Transverse colon (tissue), 4 donors: ENCODE data around the gene FRMD3. TPM values are rescaled to one million over a fixed set of nuclear protein-coding genes. Genes with fewer than 3 reads are reported as not detected.

Experiments used
- DNase-seq: peaks from one replicate; pipeline ENCODE4 v3.0.0-alpha.2; 2019
- H3K27ac ChIP-seq, 4 donors: fragments of 200-600 bp; sonication (generic); 2 replicates each; pipeline ENCODE4 v1.5.1; 2016 to 2018; ENCODE audit warnings: inconsistent platforms in 4 of 4
- H3K27me3 ChIP-seq: fragments of 200-600 bp; sonication (generic); 2 replicates; pipeline ENCODE4 v1.5.1; 2017; ENCODE audit warnings: inconsistent platforms
- H3K36me3 ChIP-seq, 4 donors: fragments of 200-600 bp; sonication (generic); 2 replicates each; pipeline ENCODE4 v1.5.1; 2017 to 2019; ENCODE audit warnings: inconsistent platforms in 4 of 4
- H3K4me1 ChIP-seq, 4 donors: fragments of 200-600 bp; sonication (generic); 2 replicates each; pipeline ENCODE4 v1.5.1; 2017 to 2020; ENCODE audit warnings: inconsistent platforms in 4 of 4
- H3K4me3 ChIP-seq, 4 donors: fragments of 200-600 bp; sonication (generic); 1 replicate in 1 of 4; 2 replicates in 3 of 4; pipeline versions ENCODE4 v1.5.1 to v1.6.1; 2017 to 2019; ENCODE audit warnings: inconsistent platforms in 4 of 4
- H3K9me3 ChIP-seq, 2 donors: fragments of 200-600 bp; sonication (generic); 2 replicates each; pipeline ENCODE4 v1.5.1; 2017 to 2019; ENCODE audit warnings: inconsistent platforms in 2 of 2
- CTCF ChIP-seq, 5 experiments: fragments of 200-600 bp in 3 of 5; fragments of 450-650 bp in 2 of 5; sonication (generic) in 3 of 5; IDR thresholded peaks; 1 replicate in 2 of 5; 2 replicates in 3 of 5; pipeline ENCODE4 v1.5.1; 2016 to 2017; ENCODE audit warnings: antibody characterized with exemption in 5 of 5, inconsistent platforms in 3 of 5, mild to moderate bottlenecking in 2 of 5, moderate library complexity in 1 of 5
- EP300 ChIP-seq: sonication (generic); formaldehyde crosslinking; IDR thresholded peaks from one replicate; pipeline ENCODE4 v1.6.1; 2017; ENCODE audit warnings: antibody characterized with exemption, low read depth
- POLR2A ChIP-seq: fragments of 450-650 bp; IDR thresholded peaks from one replicate; pipeline ENCODE4 v1.6.1; 2016; ENCODE audit warnings: antibody characterized with exemption, mild to moderate bottlenecking, moderate library complexity
- POLR2AphosphoS5 ChIP-seq, 3 donors: sonication (generic); formaldehyde crosslinking; IDR thresholded peaks; one replicate each; pipeline ENCODE4 v1.6.1; 2016; ENCODE audit warnings: antibody characterized with exemption in 3 of 3
- WGBS, 2 donors: methylation state at CpG; one replicate each; pipeline ENCODE4 v1.1.5; 2018; ENCODE audit warnings: low coverage in 1 of 2; 5-methylcytosine and 5-hydroxymethylcytosine counted together
- in situ Hi-C, 4 donors: fragments of 200-750 bp; cut with MboI; loops; one replicate each; pipeline versions ENCODE4 v1.15.0 to v1.15.1; 2017; ENCODE audit warnings: low sequenced_read_pairs in 3 of 4, low pct_ligation_motif_present in 1 of 4, low pct_unique_long_range_greater_than_20kb in 1 of 4
- intact Hi-C: fragments of 100-400 bp; cut with DNase I; formaldehyde crosslinking; loops from one replicate; pipeline ENCODE4 v1.15.1; 2023; ENCODE audit warnings: low total_unique reads
- total RNA-seq, 4 donors: library from RNA; depleted of rRNA; stranded (reverse); fragments of >200 nt; gene quantifications; one replicate each; pipeline ENCODE4 v1.1.0, GENCODE V29; 2016

The FRMD3 gene
- total RNA-seq, 4 donors from 2014 or later = 5.8 to 37.0 (median 18.1) TPM

GRCh38 chr9:83349031-83349430 is 189.2 kb downstream of the FRMD3 start:
- H3K27ac ChIP-seq = no peak overlapping the region
- in situ Hi-C loops = loop anchor here in 1 of 4 donors (25.0 kb wide), 1 partner anchor 188 kb away; the partner anchor contains the start of gene FRMD3
- no peaks in the 10 kb centered on the region for H3K27me3 ChIP-seq
- no peaks in the 10 kb centered on the region for H3K4me1 ChIP-seq
- no peak for TF ChIP-seq POLR2A
- no peak for TF ChIP-seq EP300
- no peak for TF ChIP-seq CTCF (IDR thresholded peaks at IDR 0.05)
- no peak for TF ChIP-seq POLR2AphosphoS5 (IDR thresholded peaks at IDR 0.05)
- DNase-seq = no peak
- no peak overlapping the region for H3K4me3 ChIP-seq
- WGBS, 2 donors = 86 to 87% methylated on average over 8 to 9 of the region's 9 CpGs
- no peaks in the 10 kb centered on the region for H3K36me3 ChIP-seq
- intact Hi-C loops = no loop called here
- no peaks in the 10 kb centered on the region for H3K9me3 ChIP-seq

DNA sequence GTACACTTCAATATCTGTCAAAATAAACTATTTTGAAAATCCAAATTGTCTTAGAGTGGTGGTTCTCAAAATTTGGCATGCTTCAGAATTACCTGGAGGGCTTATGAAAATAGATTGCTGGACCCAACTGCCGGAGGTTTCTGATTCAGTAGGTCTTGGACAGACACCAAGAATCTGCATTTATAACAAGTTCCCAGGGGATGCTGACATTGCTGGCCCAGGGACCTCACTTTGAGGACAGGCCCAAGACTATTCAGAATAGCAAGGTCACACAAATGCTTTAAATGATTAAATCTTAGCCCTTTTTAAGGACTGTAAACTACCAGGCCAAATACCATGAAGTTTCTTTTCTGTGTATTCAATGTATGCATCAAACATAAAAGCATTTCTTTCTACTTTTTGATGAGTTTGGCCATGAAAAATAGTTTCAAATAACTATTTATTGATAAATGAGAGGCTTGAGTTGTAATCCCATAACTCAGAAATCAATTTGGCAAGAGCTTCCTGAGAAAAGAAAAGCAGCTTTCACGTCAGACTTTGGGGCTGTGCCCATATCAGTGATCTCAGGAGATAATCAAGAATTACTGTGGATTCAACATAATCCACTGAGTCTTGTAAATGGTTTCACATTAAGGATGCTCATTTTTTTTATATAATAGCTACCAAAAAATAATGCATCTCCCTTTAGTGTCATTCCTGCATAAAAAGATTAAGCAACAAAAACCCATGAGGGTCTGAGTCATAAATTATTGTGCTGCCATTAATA is 191.4 kb downstream of the FRMD3 start:
- H3K27me3 ChIP-seq = no peaks in the 10 kb centered on the region
- intact Hi-C loops (no loop called here), in situ Hi-C loops (loop anchor here in 1 of 4 donors (25.0 kb wide), 1 partner anchor 190 kb away; the partner anchor contains the start of gene FRMD3)
- TF ChIP-seq EP300 (no peak), POLR2A (no peak)
- no peaks in the 10 kb centered on the region for H3K36me3 ChIP-seq
- 64 to 80% methylated on average over 1 to 2 of the region's 2 CpGs for WGBS, 2 donors
- no peak for DNase-seq
- H3K27ac ChIP-seq = no peak overlapping the region
- H3K4me1 ChIP-seq = no peaks in the 10 kb centered on the region
- H3K9me3 ChIP-seq = no peaks in the 10 kb centered on the region
- no peak overlapping the region for H3K4me3 ChIP-seq

DNA sequence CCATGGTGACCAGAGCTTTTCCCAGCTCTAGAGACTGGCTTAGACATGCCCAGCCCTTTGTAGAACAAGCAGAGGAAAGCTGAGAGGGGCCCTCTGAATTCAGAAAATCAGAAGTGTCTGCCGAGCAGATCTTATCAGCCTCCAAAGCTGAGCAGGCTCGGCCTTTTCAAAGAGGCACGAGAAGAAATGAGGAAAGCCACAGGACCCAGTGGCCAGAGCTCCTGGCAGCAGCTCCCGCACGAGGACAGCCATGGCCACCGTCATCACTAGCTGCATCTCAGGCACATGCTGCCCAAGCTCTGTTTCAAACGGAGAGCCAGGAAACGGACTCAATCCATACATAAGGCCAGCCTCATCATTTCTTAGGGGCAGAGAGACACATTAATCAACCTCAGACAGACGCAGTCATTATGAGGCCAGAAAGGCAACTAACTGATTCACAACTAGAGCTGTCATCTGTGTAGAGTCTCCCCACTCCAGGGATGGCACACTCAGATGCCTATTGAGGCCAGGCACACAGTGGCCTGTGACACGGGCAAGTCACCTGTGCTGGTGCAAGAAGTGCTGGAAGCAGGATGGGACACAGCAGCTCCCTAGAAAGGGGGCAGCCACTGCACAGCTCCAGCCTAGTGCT is 194.7 kb downstream of the FRMD3 start:
- in situ Hi-C loops = loop anchor here in 1 of 4 donors (25.0 kb wide), 1 partner anchor 194 kb away; the partner anchor contains the start of gene FRMD3
- Histone ChIP-seq H3K36me3 (no peaks in the 10 kb centered on the region), H3K27me3 (no peaks in the 10 kb centered on the region), H3K9me3 (no peaks in the 10 kb centered on the region), H3K27ac (no peak overlapping the region), H3K4me1 (no peaks in the 10 kb centered on the region), H3K4me3 (no peak overlapping the region)
- intact Hi-C loops = no loop called here
- 76 to 87% methylated on average over 6 to 10 of the region's 10 CpGs for whole genome bisulfite sequencing, 2 donors
- DNase-seq = no peak
- TF ChIP-seq POLR2A (no peak), EP300 (no peak), CTCF (IDR thresholded peaks at IDR 0.05) (no peak), POLR2AphosphoS5 (IDR thresholded peaks at IDR 0.05) (no peak)

- 81% methylated on average over 3 of the region's 3 CpGs; no CpG with 5 or more reads in 1 of the 2 donors for WGBS, 2 donors
- Histone ChIP-seq H3K36me3 (no peaks in the 10 kb centered on the region), H3K4me3 (no peak overlapping the region), H3K4me1 (no peaks in the 10 kb centered on the region), H3K27ac (no peak overlapping the region), H3K27me3 (no peaks in the 10 kb centered on the region), H3K9me3 (no peaks in the 10 kb centered on the region)
- TF ChIP-seq POLR2A (no peak), CTCF (IDR thresholded peaks at IDR 0.05) (no peak), EP300 (no peak), POLR2AphosphoS5 (IDR thresholded peaks at IDR 0.05) (no peak)
- no peak for DNase-seq
- in situ Hi-C loops (loop anchor here in 1 of 4 donors (25.0 kb wide), 1 partner anchor 195 kb away; the partner anchor contains the start of gene FRMD3), intact Hi-C loops (no loop called here)
Measured at GRCh38 chr9:83342731-83343130, 195.5 kb downstream of the FRMD3 start.
